GM18511 (cell line): Measurements from ENCODE around the gene KAZN.

ENCODE experiments used
- ATAC-seq: cut with Tn5 transposase; IDR thresholded peaks from one replicate; pipeline ENCODE4 v1.9.1; 2021; ENCODE audit warnings: mild to moderate bottlenecking, moderate library complexity; ENCODE audit not compliant: unreplicated experiment

Gene KAZN

GRCh38 chr1:14897997-14898645 is 299.6 kb downstream of the KAZN start:
- no peak for ATAC-seq

GRCh38 chr1:14899686-14900085 is 301.2 kb downstream of the KAZN start:
- no peak for ATAC-seq

DNA sequence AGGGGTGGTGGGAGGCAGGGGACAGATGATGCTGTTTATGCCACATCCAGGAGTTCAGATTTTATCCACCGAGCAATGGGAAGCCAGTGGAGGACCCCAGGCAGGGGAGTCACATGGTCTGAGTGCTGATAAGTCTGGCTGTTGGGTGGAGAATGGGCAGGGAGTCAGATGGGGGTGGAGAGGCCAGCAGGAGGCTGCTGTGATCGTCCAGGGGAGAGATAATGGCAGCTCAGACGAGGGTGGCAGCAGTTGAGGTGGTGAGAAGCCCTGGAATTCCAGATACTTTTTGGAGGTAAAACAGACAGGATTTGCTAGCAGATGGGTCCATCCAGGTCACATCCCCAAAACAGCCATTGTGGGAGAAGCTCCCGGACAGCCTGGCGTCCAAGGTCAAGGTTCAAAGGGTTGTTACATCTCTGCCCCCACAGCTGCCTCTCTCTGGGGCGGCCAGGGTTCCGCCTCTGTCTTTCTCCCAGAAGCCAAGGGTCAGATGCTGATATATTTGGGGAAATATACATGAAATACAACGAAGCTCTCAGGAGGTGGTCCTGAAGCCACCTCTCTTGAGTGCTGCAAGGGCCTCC is 303.0 kb downstream of the KAZN start:
- no peak for ATAC-seq

DNA sequence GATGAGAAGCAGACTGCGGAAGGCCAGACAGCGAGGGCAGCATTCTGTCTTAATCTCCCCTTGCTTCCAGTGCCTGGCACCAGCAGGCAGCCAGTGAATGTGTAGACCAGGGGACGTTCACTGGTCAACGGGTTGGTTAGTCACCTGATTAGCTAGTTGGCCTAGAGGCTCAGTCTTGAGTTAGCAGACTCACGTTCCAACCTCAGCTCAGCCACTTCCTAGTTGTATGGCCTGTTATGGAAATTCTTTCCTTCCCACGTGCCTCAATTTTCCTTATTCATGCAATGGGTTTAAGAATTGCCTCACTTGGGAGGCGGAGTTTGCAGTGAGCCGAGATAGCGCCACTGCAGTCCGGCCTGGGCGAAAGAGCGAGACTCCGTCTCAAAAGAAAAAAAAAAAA is 305.4 kb downstream of the KAZN start:
- no peak for ATAC-seq

- no peak for ATAC-seq
Observed at GRCh38 chr1:14906665-14907064, 308.2 kb downstream of the KAZN start.

- ATAC-seq = no peak
Observed at GRCh38 chr1:14907416-14907815, 308.9 kb downstream of the KAZN start.

- ATAC-seq = no peak
Observed at GRCh38 chr1:14909273-14909672, 310.8 kb downstream of the KAZN start.

DNA sequence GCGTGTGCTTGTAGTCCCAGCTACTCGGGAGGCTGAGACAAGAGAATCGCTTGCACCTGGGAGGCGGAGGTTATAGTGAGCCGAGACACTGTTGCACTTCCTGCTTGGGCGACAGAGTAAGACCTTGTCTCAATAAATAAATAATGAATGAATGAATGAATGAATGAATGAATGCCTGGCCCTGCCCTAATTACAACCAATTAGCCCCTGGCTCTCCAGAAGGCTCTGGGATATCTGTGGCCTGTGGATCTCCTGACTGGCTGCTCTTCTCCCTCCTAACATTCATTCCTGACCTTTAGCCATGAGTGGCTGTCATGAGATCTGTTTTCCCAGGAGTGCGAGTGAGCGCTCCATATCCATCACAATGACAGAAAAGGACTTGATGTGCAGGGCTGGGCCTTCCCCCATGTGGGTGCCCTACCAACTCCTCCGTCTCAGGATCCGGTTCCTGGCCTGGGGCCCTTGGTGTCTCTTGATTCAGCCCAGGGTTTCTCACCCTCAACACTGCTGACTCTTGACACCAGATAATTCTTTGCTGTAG is 311.5 kb downstream of the KAZN start:
- ATAC-seq = no peak

DNA sequence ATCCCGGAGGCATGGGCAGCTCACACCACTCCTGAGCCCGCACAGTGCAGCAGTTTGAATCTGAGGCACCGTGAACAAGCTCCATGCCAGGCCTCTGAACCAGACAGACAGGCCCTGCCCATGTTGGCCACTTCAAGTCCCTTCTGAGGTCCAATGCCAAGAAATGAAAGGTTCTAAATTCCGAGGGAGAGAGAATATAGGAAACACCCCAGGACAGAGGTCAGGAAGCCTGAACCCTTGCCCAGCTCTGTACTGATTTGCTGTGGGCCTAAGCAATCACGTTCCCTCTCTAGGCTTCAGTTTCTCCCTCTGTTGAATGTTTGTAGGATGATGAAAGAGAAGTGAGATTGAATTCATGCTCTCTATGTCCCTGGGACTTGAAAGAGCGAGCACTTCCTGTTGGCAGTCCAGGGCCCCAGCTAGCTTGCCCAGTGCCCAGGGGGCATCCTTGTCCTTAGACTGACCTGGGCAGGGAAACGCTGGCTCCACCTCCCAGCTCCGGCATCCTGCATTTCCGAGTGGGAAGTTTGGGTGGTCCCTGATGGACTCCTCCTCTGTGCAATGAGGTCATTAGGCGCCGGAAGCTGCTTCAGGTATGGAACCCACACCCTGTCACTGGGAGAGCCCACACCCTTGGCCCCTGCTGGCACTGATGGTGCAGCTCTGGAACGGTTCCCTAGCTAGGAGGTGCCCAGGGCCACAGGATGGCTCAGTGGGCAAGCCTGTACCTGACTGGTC is 312.7 kb downstream of the KAZN start:
- no peak for ATAC-seq

- no peak for ATAC-seq
Observed at GRCh38 chr1:14912839-14913481, 314.5 kb downstream of the KAZN start.

- ATAC-seq = no peak
Observed at GRCh38 chr1:14913482-14914177, 315.1 kb downstream of the KAZN start.

DNA sequence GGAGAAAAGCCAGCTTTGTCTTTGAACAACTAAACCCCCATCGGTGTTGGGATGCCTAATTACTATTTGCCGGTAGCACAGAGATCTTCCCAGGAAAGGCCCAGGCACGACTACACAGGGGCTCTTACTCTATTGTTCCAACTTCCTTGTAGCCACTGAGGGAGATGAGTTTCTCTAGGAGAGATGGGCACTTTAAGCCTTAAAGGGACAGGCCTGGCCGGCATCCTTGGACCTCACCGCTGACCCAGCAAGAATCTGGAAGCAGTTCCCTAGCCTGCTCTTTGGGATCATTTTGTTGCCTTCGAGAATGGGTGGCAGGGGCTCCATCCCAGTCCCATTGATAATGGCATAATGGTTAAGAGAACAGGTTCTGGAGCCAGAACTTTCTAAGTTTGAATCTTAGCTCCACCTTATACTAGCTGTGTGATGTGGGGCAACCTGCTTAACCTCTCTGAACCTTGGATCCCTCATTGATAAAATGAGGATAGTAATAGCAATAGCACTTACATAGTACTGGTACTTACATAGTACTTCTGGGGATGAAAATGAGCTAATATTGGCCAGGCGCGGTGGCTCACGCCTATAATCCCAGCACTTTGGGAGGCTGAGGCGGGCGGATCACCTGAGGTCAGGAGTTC is 316.0 kb downstream of the KAZN start:
- ATAC-seq = no peak

DNA sequence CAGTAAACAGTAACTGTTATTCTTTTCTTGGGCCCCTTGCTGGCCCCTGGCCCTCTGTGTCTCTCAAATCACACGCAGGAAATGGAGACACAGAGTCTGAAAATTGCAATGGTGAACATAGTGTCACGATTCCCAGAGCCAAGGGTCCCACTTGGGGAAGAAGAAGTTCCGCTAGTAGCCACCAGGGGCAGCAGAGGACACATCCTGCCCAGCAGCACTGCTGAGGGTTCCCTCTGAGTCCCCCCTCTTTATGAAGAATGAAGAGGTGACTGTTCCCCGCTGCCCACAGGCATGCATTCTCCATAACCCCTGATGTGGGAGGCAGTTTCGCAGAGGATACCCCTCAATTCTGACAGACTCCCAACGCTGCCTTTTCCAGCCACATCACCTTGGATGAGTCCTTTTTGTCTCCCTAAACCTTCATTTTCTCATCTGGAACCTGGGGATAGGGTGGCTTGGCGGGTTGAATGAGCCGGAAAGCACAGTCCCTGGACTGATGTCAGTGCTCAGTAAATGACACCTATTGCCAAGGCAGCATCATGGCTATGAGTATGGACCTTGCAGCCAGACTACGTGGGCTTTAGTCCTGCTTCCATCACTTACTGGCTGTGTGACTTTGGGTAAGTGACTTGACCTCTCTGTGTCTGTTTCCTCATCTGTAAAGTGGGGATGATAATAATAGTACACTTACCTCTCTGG is 317.0 kb downstream of the KAZN start:
- ATAC-seq = no peak

DNA sequence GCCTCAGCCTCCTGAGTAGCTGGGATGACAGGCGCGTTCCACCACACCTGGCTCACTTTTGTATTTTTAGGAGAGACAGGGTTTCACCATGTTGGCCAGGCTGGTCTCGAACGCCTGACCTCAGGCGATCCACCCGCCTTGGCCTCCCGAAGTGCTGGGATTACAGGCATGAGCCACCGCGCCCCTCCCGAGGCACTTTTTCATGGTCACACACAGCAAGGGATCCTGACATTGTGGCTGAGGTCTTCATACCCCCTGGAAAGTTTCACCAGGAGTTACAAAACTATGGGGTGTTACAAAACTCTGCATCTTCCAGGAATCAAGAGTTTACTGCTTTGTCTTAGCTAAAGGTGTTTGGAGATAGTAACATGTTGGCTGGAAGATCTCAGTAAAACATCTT is 320.8 kb downstream of the KAZN start:
- ATAC-seq = no peak

DNA sequence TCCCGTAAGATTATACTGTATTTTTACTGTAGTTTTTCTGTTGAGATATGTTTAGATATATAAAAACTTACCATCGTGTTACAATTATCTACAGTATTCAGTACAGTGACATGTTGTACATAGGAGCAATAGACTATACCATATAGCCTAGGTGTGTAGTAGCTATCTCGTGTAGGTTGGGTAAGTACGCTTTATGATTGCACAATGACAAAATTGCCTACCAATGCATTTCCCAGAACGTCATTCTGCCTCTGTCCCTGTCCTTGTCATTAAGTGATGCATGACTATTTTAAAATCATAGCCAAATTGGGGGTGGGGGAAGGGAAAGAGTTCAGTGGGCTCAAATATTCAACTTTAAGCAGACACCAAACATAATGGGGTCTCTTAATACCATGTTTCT is 321.3 kb downstream of the KAZN start:
- ATAC-seq = no peak

DNA sequence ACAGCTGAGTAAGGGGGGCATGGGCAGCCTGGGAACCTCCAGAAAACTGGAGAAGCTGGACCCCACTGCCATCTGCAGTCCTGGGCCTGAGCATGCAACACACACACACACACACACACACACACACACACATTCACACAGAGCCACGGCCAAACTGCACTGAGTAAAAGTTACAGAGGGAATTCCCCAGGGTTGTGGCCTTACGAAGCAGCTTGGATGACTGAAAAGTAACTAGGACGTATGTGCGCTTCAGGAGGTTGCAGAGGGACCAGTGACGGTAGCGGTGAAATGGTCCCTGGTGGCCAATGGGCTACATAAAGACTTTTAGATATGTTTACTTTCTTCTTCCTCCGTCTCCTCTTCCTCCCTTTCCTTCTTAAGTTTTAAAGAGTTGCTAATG is 322.6 kb downstream of the KAZN start:
- no peak for ATAC-seq

DNA sequence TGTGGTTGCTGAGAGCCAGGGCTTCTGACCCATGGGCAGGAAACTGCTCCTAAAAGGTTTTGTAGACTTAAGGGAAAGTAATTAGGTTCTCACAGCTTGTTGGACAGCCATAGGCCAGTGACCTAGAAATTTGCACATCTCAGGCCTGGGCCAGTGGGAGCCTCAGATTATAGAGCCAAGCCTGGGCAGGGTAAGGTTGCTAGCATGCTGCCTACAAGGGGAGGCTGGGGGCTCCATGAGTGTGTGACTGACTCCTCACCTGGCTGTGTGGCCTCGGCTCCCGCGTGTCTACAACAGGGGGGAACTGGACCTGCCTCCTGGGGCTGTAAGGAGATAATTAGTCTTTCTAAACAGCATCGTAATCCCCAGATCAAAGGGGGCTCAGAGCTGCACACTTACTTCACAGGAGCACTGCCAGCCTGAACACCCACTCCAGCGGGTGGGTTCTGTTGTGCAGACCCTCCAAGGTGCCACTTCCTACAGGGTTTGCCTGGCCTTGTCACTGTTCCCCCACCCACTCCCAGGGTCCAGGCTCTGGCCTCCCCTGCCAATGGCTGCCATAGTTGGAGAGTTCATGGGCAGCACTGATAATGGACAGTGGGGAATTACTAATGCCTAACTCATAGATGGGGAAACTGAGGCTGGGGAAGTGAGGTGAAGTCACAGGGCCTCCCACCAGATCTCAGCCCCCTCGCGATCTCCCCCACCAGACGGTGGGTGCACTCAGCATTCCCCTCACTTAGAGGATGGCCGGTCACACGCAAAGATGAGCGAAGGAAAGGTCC is 324.6 kb downstream of the KAZN start:
- ATAC-seq = no peak

DNA sequence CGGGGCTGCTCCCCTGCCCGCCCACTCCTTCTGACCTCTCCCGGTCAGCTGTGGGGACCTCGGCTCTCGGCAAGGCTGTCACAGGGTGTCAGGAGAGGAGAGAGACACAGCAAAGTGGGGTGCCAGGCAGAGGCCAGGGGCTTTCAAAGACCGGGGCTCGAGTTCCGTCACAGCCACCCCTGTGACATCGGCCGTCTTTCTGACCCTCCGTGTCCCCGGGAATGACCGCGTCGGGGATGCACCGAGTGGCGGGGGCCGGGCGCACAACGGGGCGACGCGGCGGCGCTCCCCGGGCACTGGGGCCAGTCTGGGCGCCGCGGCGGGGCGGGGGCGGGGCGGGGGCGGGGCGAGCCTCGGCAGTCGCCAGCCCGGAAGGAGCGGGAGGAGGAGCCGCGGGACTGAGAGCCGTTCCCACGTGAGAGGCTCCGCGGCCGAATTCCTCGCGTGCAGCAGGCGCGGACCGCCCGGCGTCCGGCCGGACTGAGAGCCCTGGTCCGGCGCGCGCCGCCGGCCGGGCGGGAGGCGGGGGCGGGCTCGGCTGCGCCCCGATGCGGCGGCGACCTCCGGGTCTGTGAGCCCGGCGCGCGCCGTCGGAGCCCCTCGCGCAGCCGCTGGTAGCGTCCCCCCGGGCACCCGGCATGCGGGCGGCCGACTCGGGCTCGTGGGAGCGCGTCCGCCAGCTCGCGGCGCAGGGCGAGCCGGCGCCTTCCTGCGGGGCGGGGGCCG is 325.4 kb downstream of the KAZN start:
- ATAC-seq = no peak
